GM12875 (cell line): ENCODE measurements around the gene LMBR1.

Experiments
- H3K4me3 ChIP-seq: one replicate; pipeline ENCODE4 v1.5.1; 2011; ENCODE audit warnings: low read depth, low read length, control low read depth
- CTCF ChIP-seq: IDR thresholded peaks from 2 replicates; pipeline ENCODE4 v1.5.1; 2011; ENCODE audit warnings: low read depth, mild to moderate bottlenecking, control low read depth, inconsistent platforms, low read length, moderate library complexity, borderline replicate concordance; ENCODE audit not compliant: insufficient read depth

Gene LMBR1

GRCh38 chr7:156735851-156736250 lies 157.1 kb downstream of the LMBR1 start:
- no peak overlapping the region for H3K4me3 ChIP-seq
- TF ChIP-seq CTCF = no peak

- H3K4me3 ChIP-seq = no peak overlapping the region
- TF ChIP-seq CTCF = no peak
Measured at GRCh38 chr7:156733638-156734037, 159.3 kb downstream of the LMBR1 start.

GRCh38 chr7:156732091-156732625 lies 160.8 kb downstream of the LMBR1 start:
- H3K4me3 ChIP-seq = no peak overlapping the region
- TF ChIP-seq CTCF = no peak

GRCh38 chr7:156731651-156732050 lies 161.3 kb downstream of the LMBR1 start:
- TF ChIP-seq CTCF = no peak
- H3K4me3 ChIP-seq = no peak overlapping the region

DNA sequence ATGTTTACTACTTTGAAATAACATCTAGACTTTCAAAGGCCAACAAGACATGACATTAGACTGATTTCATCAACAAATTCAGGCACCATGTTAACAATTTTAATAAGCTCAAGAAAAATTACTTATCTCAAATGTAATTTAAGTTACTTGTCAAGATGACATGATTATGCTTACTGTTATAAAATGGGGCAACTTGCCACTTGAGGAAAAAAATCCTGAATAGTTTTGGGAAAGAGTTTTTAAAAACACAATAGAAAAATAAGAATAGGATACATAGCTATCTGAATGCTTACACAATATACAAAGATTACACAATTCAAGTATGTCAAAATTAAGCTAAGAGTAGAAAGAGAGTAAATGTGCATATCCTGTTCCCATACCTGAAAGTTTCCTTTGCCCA lies 167.0 kb downstream of the LMBR1 start:
- no peak overlapping the region for H3K4me3 ChIP-seq
- TF ChIP-seq CTCF = no peak

DNA sequence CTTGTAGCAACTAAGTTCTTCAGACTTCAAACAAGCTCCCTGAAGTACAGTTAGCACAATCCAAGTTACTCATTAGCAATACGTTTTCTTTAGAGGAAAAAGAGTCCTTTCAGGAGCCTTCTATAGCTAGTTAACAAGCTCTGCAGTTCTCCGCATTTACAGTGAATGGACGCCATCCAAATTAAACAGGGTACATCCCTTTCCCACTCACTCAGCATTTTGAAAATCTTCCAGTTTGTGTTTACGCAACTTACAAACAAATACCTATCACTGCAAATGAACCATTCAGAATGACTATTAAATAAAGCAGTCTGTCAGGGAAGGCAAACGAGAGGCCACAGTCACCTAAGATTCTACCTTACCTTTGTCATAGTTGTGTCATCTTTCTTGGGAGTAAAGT lies 167.9 kb downstream of the LMBR1 start:
- TF ChIP-seq CTCF = no peak
- no peak overlapping the region for H3K4me3 ChIP-seq

- no peak for TF ChIP-seq CTCF
- no peak overlapping the region for H3K4me3 ChIP-seq
Measured at GRCh38 chr7:156722043-156722826, 170.7 kb downstream of the LMBR1 start.
